Ammon's horn (tissue), 1 donor: ENCODE data around the gene CUX1.
"Not testable (repeated sequence)": the region's sequence is repeated elsewhere in the genome, so short reads cannot be mapped to it uniquely, and the experiment has no call there.

ENCODE experiments used
- DNase-seq: peaks from one replicate; pipeline ENCODE4 v3.0.0-alpha.2; 2016; ENCODE audit warnings: low spot score

Gene CUX1

GRCh38 chr7:101854084-101854865 lies 36.8 kb downstream of the CUX1 start:
- no peak for DNase-seq

GRCh38 chr7:101856473-101857357 lies 39.3 kb downstream of the CUX1 start:
- DNase-seq: peak; percentile 77

DNA sequence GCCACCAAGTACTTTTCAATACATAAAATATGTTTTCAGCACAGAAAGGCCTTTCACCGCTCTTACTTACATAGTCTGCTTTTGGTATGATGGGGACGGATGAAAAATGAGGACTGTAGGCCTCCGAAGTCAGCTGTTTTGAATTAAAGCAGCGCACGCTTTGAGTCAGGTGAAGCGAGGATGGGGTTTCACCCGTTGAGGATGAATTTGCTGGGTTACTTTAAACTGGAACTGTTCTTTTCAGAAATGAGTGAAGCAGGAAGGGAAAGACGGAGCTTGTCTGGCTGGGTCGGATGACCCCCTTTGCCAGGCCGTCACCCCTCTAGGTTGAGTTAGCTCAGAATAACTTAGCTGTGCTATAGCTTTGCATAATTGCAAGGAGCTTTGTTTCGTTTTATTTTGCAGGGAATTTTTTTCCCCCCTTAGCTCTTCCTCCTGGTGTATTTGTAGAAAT lies 40.0 kb downstream of the CUX1 start:
- DNase-seq: no peak

DNA sequence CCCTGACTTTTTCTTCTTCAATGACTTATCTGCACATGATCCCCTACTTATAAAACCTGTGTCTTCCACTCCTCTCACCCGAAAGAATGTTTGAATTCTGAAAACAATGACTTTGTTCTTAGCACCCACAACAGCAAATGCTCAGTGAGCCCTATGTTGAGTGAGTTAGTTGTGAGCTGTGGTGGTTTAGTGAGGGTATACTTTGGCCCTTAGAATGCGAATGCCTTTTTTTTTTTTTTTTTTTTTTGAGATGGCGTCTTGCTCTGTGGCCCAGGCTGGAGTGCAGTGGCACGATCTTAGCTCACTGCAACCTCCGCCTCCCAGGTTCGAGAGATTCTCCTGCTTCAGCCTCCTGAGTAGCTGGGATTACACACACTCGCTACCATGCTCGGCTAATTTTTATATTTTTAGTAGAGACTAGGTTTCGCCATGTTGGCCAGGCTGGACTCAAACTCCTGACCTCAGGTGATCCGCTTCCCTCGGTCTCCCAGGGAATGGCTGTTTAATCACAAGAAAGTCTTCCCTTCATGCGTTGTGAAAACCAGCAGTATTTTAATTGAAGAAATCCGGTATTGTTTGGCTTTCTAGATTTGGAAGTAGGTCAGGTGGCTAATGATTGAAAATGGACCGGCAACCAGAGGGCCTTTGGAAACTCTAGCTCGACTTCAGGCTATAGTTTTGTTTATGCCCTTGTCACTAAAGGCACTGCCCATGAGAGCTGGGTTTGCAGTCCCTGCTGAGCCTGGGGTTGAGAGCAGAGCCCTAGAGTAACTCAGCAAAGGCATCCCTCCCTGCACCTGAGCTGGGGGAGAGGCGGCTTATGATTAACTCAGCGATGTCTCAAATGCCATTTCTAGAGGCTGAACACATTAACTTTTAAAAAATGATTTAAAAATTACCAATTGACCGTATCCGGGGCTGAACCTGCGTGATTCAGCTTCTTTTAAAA lies 41.3 kb downstream of the CUX1 start:
- DNase-seq: no peak

DNA sequence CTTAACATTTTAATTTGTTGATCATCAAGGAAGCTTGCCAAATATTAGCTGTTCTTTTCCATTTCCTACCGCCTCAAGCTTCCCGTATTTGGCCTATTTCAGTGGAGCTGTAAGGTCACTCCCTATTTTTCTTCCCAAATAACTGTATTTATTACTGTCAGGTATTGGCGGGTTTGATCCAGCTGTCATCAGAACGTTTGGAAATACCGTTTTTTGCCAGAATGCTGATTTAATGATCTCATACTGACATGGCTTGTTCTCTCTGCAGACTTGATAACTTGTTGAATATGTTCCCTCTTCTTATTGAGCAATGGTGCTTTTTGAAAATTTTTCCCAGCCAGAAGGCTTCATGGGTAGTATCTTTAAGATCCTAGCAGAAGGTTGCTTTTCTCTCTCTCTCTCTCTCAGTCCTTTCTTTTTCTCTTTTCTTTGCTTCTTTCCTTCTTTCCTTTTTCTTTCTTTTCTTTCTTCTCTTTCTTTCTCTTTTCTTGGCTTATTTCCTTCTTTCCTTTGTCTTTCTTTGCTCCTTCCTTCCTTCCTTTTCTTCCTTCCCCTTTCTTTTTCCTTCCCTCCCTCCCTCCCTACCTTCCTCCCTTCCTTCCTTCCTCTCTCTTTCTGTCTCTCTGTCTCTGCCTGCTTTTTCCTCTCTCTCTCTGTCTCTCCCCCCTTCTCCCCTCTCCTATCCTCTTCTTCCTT lies 42.1 kb downstream of the CUX1 start:
- no peak for DNase-seq

DNA sequence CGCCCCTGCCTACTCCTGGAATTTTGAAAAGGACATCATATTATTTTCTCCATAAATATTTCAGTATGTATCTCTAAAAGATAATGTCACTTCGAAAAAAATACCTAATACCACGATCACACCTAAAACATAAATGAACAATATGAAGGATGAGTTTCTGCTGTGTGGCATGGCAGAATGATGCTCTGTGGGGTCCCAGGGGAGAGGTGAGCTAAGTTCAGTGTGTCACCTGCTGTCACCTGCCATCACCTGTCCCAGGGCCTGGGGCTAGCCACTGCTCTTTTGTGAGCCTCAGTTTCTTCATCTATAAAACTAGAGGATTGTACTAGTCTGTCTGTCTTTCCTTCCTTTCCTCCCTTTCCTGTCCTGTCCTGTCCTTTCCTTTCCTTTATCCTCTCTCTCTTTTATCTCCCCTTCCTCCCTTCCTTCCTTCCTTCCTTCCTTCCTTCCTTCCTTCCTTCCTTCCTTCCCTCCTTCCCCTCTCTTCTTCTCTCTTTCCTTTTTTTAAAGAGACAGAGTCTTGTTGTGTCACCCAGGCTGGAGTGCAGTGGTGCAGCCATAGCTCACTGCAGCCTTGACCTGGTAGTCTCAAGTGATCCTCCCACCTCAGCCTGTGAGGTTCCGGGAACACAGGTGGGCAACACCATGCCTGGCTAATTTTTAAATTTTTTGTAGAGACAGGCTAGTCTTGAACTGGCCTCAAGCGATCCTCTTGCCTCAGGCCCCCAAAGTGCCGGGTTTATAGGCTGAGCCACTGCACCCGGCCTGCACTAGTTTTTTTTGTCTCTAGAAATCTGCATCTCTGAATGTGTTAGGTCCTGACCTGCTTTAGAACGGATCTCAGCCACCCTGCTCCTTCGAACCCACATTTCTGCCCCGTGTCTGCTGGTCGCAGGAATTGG lies 43.1 kb downstream of the CUX1 start:
- no peak for DNase-seq

DNA sequence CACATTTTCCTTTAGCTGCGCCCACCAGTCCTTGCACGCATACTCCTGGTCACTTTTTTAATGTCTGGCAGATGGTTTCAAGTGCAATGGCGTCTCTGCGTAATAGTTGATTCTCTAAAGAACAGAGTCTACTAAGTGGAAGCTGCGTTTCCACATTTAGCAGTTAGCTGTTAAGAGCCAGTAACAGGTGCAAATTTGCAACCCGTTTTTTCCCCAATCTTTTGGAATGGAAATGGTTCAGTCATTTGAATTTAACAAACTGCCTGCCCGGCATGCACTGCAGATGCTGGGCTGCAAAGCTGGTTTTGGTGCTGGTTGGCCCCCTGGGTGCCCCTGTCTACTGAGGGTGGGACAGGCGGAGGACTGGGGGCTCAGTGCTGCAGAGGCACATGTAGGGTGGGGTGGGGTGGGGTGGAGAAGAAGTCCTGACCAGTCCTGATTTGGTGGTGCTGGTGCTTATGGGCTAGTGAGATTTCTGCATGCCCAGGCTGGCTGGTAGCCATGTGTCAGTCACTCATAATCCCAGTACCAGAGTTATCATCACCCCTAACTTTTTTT lies 43.9 kb downstream of the CUX1 start:
- no peak for DNase-seq

GRCh38 chr7:101862280-101863220 lies 45.1 kb downstream of the CUX1 start:
- no peak for DNase-seq

DNA sequence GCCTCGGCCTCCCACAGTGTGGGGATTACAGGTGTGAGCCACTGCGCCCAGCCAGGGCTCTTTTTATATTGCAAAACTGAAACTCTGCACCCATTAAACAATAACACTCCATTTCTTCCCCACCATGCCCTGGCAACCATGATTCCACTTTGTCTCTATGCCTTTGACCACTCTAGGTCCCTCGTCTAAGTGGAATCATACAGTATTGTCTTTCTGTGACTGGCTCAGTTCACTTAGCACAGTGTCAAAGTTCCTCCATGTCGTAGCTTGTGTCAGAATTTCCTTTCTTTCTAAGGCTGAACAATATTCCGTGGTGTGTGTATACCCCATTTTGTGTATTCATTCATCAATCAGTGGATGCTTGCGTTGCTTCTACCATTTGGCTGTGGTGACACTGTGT lies 46.2 kb downstream of the CUX1 start:
- no peak for DNase-seq

- no peak for DNase-seq
These were observed 46.6 kb downstream of the CUX1 start for GRCh38 chr7:101864039-101864438.

GRCh38 chr7:101865031-101865430 lies 47.6 kb downstream of the CUX1 start:
- no peak for DNase-seq

GRCh38 chr7:101865455-101865854 lies 48.0 kb downstream of the CUX1 start:
- no peak for DNase-seq

DNA sequence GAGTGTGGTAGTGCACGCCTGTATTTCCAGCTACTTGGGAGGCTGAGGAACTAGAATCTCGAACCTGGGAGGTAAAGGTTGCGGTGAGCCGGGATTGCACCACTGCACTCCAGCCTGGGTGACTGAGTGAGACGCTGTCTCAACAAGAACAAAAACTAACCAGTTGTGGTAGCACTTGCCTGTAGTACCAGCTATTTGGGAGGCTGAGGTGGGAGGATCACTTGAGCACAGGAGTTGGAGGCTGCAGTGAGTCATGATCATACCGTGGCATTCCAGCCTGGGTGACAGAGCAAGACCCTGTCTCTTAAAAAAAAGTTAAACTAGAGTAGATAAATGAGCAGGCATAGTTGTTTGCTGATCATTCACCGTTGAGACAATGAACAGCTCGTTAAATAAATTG lies 48.9 kb downstream of the CUX1 start:
- DNase-seq: no peak

DNA sequence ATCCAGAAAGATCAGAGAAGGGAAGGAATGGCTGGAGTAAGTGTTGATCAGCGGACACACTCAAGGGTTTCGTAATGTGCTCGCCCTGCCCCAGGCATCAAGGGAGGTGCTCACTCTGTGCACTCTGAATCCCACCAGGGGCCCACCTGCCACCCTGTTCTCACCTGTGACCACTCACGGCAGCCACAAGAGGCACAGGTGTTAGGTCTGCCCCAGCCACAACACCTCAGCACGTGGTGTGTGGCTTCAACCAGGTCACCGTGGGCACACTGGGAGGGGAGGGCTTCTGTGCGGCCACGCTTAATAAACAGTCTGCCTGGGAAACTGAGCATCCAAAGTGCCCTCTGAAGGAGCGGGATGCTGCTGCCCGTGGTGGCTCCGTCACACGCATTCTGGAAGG lies 49.8 kb downstream of the CUX1 start:
- no peak for DNase-seq

DNA sequence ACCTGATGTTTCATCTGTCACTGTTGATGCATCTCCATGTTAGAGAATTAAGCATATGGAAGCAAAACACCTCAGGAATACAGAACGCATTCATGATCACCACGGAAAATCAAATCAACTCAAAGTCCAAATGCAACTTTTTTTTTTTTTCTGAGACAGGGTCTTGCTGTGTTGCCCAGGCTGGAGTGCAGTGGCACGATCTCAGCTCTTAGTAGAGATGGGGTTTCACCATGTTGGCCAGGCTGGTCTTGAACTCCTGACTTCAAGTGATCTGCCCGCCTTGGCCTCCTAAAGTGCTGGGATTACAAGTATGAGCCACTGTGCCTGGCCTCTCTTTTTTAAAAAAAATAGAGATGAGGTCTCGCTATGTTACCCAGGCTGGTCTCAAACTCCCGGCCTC lies 50.3 kb downstream of the CUX1 start:
- not testable (repeated sequence) for DNase-seq

DNA sequence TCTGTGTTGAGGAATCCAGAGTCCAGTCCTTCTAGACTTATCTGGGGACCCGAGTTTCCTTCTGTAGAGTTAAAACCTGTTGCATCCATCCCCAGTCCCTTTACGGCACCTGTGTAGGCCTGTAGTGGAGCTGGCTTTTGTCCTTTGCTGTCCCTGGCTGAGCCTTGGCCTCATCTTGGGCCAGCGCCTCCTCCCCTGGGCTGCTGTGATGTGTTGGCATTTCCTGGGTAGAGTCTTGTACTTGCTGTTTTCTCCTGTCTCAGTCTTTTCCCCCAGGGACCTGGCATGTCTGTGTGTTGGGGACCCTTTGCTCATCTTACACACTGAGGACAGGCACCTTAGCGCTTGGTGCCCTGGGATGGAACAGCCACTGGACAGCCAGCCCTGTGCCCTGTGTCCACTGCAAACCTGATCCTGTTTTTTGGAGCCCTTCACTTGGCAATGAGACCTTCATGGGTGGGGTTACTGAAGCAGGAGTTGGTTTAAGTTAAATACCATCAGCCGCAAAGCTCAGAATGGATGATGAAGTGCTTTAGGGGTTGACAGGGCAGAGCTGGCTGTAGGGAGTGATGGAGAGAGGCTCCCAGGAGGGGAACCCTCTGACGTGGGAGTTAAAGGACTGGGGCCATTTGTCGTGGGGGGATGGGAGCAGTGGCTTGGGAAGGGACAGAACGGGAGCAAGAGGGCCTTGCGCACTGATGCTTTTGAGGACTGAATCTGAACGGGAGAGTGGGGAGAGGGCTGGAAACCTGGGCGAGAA lies 50.9 kb downstream of the CUX1 start:
- no peak for DNase-seq

DNA sequence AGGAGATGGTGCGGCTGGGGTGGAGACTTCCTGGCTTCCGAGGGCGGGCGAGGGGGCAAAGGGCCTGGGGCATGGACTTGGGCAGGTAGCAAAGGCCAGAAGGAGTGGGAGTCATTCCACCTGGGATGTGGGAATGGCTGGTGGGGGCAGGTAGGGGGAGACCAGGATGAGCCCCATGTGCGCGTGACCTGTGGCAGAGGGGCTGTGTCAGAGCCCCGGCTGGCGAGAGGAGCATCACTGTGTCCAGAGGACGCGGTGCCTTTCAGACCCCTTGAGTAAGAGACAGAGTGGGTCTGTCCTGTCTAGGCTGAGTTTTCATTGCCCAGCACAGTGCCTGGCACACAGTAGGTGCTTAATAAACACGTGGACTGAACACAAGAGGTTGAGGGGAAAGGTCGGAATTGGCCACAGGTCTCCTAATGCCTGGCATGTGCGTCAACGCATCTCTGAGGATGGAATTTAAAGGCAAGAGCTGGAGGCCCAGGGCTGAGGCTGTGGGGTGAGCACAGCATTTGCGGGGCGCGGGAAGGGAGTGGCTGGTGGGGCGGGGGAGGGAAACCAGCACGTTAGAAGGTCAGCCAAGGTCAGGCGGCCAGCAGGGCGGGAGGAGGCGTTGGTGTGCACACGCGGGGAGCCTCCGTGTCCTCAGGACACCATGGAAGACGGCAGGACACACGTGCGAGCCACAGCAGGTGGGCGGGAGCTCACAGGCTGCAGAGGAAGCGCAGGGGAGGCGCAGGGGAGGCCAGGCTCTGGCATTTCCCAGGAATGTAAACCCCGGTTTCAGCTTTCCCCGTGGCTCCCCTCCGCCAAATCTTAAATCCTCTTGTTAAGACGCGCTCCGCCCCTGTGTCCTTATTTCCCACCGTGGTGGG lies 51.8 kb downstream of the CUX1 start:
- DNase-seq: no peak
